NOMO-1 (cell line): ENCODE measurements around the gene SEMA7A.

Experiments used
- DNase-seq, 2 experiments: peaks; one replicate each; lab custom pipeline; 2025; ENCODE audit not compliant: unreplicated experiment in 2 of 2; lab: John Stamatoyannopoulos, UW

SEMA7A gene

DNA sequence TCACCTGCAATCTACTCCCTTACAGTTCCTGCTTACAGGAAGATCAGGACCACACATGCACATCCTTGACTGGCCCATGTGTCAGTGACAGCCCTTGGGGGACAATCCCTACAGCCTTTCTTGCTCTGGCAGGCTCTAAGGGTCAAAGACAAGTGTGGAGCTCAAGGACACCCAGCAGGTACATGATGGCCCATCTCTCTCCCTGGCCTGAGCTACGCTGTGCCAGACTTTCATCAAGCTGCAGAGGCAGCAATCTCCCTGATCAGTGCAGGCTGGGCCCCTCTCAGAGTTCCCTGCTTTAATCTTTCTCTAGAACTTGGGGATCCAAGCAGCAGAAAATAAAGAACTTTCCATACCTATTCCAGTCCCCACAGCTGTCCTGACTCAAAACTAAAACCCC is 2.6 kb downstream of the SEMA7A start:
- no peak for DNase-seq

DNA sequence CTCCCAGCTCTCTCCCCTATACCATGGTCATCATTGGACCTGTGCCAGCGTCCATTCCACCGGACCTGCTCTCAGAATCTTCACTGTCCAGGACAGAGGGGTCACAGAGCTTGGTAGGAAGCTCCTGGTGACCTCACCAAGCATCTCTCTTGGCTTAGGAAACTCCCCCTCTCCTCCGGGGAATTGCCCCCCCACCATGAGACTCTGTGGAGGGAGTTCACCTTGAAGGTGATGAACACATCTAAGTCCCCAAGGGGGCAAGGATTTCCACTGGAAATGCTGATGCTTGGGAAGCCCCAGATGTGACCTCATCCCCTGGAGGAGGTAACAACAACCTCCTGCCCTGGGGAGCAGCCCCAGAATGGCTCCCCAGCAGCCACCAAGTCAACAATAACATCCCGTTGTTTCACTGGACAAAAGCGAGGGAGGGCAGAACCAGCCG is 3.2 kb downstream of the SEMA7A start:
- DNase-seq, result no peak

DNA sequence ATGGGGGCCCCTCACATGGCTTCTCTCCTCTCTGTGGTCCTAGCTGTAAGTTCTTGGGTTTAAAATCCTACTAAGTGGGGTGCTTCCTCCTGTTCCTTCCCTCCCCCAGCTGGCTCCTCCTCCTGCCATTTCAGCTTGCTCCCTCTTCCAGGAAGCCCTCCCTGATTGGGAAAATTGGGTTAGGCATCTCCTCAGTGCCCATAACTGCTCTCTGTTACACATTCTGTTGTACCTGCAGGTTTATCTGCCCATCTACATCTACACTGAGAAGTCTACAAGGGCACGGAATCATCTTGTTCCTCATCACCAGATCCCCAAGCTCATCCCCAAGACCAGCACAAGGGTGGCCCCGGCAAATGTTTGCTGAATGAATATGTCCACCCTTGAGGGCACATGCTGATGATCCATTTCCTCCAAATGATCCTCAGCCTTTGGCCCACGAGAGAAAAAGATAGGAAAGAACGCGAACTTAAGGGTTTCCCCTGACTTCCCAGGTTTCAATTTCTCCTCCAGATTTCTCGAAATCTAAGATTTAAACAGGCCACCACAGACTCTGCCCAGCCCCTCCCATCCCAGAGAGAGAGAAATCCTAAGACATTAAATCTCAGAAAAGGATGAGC is 3.9 kb downstream of the SEMA7A start:
- DNase-seq, result no peak

DNA sequence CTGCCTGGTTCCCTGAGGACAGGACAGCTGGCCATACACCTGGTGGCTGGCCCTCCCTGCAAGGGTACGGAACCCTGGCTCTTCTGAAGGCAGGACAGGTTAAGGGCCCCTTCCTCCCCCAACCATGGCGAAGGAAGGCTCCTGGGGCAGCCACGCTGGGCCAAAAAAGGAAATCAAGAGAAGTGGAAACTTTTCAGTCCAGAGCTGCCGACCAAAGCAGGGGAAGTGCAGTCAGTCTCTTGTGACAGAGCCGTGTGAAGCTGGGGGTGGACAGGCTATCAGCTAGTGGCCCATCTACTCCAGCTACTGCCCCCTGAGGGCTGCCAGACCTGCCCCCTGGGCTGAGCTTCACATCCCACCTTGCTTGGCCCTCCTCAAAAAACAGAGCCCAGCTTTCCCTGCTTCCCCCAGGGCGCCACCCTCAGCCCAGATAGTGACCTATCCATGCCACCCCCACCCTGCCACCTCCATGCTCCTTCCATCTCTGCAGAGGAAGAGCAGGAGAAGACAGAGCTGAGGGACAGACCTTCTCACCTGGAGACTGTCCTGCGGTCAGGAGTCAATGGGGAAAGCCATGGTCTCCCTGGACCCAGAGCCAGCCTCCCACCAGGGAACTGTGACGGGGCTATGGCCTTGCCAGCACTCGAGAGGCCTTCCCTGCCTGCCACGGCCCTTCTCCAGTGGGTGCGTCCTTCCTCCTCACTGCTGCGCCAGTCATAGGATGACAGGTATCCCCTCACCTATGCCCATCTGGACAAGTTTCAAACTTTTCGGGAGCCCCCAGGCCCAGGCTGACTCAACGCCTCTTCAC is 4.6 kb downstream of the SEMA7A start:
- peak; percentile 40 to 50 for DNase-seq

DNA sequence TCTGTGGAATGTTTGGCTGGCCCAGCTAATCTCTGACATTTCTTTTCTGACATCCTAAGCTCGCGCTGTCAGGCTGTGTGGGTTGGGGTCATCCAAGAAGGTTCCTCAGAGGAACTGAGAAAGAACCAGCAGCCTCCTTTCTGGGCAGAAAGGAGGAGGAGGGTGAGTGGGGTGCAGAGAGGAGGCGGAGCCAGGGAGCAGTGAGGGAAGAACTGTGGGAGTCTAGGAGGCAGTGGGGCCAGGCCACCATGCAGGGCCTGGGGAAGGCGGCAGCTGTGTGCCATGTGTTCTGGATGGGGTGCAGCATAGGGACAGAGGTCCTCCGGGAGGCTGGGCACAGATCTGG is 5.3 kb downstream of the SEMA7A start:
- no peak for DNase-seq

DNA sequence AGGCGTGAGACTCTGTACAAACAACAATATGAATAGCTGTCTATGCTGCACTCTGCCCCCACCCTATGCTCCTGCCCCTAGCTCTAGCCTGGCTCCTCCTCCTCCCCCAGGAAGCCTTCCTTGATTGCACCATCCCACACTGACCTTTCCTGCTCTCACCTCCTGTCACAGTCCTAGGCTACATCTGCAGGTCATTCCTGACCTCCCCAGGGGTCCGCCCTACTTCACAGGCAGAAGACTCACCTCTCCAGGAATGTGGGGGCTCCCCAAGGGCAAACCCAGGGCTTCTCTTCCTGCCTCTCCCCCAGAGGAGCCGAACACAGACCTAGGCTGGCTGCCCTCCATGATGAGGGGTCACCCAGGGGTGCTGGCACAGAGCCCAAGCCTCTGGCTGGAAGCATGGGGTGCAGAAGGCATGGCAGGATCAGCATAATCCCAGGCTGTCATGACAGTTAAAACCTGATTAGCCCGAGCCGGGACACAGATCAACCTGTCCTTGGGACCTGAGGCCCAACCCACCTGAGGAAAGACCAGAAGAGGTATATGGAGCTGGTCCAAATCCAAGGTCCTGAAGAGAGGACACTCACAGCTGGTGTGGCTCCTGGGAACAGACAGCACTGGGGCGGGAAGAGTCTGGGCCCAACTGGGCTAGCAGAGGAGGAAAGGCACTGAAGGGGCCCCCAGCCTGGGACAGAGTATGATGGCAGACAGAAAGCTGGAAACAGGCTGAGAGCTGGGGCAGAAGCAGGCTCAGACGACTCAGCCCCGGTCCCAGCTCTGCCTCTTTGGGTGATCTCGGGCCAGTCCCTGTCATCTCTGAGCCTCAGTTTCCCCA is 5.9 kb downstream of the SEMA7A start:
- DNase-seq, result no peak

DNA sequence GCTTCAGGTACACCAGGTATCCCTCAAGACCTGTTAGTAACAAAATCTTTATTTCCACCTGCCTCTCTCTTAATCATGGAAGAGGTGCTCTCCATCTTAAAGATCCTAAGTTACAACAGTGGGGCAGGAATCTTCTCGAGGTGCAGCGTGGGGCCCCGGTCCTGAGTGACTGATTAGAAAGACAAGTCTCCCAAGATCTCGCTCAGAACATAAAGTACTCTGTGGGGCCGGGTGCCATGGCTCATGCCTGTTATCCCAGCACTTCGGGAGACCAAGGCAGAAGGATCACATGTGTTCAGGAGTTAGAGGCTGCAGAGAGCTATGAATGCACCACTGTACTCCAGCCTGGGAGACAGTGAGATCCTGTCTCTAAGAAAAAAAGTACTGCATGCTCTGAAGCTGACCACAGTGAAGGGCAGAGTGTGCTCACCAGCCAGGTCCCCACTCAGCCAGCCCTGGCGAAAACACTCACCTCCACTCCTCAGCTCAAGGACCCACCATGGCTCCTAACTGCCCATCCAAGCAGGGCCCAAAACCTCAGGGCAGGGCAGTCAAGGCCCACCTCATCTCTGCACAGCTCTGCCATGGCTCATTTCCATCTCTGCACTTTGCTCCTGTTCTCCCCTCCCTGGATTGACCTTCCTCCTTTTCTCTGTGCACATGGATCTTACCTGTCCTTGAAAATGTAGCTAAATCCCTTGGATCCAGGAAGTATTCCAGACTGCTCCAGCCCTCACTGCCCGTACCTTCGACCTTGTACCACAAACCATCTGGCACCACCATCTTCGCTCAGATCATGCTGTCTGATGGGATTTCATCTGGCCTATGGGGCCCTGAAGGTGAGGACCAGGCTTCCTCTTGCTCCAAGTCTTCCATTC is 7.1 kb downstream of the SEMA7A start:
- no peak for DNase-seq

DNA sequence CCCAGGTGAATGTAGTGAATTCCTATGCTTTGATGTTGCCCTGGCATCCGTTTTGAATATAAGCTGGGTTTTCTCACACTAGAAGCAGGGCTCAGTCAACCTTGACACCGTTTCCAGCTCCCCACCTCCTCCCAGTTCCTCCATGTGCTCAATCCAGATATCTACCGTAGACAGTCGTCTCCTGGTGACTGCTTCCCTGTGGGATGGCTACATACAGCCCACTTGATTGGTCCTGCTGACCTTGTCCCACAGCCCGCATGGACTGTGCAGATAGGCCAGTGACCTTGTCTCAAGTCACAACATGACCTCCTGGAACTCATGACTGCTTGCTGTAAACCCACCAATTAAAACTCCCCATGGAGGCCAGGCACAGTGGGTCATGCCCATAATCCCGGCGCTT is 8.1 kb downstream of the SEMA7A start:
- no peak for DNase-seq

DNA sequence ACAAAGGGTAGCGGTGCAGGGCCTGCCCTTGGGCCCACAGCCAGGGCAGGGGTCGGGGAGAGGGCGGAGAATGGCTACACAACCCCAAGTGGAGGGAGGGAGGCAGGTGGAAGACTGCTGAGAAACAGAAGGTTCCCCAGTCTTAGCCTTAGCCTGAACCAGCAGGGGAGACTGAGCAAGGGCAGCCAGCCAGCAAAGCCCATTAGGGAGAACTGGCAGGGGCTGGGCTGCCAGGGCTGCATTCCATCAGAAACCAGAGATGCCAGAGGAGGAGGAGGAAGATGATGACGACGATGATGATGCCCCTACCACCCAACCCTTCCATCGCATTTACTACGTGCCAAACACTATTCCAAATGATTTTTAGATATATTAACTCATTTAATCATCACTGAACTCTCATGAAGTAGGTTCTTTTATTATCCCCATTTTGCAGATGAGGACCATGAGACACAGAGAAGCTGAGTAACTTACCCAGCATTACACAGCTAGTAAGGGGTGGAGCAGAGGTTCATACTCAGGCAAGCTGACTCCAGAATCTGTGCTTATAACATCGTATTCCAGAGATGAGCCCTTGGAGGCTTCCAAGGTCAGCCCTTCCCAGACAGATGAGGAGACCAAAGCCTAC is 8.7 kb downstream of the SEMA7A start:
- DNase-seq, result no peak

DNA sequence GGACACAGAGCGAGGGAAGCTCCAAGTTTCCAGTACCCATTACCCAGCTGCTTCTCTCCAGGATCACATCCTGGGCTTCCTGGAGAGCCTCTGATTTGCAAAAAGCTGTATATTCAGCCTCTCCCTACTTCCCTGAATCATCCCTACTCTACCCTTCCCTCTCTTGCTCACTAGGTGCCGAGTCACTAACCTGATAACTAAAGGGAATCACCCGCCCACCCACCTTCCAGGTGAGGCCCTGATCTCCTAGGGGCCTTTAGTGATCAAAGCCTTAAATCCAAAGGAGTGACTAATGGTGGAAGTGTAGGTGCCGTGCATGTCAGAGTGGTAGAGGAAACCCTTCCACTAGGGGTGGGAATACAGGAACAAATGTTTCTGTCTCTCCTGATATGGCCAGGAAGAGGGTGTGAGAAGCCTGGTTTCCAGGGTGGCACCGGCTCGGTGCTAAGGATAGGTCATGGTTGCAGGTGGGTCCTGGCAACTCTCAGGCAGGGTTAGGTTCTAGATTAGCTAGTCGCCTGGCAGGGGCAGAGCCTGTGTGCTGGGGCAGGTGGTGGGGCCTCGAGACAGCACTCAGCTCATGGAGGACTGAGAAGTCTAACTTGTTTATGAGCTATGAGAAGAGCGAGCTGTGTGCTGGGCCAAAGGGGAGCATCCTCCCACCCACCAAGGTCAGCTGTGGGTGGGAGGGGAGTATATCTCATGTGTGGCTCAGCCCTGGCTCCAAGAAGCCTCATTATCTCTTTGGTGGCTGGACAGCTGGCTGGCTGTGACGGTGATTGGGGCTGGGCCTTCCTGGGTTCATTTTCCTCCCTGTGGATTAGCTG is 10.1 kb downstream of the SEMA7A start:
- no peak for DNase-seq

DNA sequence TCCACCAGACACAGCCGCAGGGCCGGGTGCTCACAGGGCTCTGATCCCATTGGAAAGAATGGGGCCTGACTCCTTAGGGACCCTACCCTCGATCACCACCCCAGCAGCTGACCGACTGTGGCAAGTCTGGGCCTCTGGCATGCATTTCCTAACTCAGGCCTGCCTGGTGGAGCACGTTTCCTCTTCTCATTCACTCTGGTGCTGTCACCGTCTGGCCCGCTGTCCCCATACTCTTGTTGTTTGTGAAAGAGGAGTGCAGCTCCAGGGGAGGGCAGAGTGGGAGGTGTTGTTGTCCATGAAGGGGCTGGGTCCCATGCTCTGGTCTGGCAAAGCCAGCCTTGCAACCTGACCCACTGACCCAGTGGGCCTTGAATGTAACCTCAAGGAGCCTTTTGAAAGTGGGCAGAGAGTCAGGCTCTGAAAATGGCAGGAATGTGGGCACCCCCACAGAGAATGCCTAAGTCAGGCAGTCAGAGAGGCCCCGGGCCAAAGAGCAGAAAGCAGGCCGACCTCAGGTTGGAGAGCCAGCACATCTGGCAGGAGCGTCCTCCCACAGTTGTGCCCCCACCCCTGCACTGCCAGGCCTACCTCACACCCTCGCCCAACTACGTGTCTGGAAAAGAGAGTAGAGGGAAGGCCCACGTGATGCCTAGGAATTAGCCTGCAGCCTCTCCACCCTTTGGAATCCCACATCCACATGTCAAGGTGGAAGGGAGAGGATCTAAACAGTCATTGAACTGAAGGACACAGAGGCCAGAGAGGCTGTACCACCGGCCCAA is 10.9 kb downstream of the SEMA7A start:
- peak; percentile 9 to 41 for DNase-seq

DNA sequence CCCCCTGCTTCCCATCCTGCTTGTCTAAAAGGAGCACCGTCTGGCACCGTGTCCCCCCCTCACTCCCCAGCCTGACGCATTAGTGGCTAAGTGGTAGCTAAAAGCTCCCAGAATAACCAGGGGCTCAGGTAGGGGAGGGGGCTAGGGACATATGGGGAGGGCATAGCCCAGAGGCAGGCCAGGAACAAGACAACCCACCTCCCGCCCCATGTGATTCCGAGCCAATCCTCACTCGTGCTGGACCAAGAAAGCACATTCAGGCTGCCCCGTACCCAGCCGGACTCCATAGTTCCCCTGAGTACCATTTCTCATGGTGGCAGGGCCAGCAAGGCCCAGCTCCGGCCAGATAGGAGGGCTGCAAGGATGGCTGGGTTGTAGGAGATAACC is 11.5 kb downstream of the SEMA7A start:
- no peak for DNase-seq

DNA sequence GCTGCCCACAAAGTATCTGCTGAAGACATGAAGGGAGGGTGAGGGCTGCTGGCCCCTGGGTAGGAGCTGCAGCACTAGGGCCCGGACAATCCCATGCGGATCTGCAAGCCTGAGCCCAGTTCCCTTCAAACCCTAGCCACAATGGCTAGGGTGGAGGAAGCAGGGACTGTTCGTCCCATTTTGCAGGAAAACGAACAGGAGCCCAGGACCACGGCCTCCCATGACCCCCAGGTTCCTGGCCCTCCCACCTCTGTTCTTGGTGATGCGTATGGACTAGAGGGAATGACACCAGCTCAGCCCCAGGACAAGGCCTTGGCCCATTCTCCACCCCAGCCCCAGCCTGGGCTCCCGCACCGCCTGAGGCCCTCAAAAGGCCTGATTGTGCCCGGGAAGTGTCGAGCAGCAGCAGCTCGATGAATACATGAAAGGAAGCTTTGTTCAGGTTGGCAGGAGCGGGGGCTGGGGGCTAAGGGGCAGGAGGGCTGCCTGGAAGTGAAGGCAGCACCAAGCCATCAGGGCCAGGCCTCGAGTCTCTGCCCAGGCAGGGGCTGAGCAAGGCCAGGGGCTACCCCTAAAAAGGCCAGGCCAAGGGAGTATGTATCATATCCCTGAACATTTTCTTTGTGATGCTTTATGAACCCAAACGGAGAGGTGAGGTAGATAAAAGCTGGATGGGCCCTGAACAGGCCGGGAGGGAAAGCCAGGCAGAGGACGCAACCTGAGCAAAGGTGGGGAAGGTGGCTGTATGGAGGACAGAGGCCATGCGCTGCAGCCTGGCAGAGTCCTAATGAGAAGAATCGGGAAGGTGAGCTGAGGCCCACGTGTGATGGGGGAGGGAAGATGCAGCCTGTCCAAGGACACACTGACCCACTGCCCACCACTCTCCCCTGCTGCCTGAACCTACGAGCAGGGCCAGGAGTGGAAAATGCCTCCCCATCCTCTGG is 12.2 kb downstream of the SEMA7A start:
- DNase-seq, result no peak

DNA sequence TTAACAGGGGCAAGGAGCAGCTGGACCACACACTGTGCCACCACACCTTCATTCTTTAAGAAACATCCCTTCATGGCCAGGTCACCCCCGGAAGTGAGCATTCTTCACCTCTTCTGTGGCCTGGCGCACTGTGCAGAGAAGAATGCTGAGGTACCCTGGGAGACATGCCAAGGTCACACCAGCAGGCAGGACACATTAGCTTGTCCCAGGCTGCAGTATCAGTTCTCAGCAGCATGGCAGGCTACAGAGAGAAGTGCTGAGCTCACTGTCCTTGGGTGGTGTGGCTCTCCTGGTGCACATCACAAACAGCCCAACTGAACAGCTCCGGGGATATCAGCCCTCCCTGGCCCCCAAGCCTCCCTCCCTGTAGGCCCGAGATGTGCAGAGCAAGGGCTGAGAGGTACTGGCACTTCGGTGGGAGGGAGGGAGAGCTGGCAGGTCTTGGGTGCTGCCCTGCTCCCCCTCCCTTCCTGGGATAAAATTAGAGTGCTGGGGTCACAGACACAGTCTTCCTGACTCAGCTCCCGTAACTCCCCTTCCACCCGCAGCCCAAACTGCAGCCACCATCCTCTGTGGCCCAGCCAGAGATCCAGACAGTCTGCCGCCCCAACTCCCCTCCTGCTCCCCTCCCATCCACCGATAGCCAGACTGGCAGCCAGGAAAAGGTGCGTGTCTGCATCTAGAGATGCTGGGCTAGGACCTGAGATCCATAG is 13.4 kb downstream of the SEMA7A start:
- no peak for DNase-seq

DNA sequence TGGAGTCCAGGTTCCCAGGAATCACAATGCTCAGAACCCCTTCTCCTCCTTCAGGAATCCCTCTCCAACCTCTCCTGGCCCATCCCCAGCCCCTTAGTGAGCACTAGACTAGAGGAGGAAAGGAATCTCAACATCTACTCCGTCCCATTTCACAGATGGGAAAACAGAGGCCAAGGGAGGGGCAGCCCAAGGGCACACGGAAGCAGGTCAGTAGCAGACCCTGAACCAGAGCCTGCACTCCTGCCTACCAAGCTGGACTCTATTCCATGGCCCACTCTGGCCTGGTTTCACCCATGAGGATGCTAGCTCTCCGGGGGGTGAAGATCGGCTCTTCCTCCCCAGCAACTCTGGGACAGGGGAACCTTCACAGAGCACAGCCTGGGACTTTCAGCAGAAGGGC is 14.3 kb downstream of the SEMA7A start:
- DNase-seq, result no peak

DNA sequence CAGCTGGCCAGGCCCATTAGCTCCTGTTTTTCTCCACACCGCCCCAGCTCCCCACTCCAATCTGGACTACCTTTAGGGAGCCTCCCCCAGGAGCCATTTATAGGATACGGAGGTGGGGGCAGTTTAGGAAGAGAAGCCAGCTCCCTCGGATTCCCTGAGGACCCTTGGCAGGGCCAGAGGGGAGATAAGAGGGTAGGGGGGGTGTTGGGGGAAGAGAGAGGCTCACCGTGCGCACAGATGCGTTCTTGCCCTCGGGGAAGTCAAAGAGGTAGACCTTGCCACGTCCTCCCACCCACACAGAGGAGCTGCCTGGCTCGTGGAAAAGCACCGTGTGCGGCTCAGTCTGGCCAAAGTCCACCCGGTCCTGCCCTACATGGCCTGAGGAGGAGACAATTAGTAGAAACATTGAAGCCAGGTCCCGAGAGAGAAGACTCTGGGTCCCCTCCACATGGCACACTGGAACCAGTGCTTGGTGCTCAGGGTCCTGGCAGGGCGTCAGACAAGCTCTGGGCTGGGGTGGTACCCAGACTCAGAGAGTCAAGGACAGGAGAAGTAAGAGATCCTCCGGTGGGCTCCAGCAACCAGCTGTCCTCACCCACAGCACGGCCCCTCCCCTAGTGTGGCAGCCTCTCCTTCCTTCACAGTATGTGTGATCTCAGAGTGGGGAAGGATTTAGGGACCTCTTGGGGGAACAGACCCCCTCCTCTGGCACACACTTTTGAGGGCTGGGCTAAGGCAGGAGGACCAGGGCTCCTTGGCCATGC is 15.0 kb downstream of the SEMA7A start:
- DNase-seq, result no peak
